ENCODE results near the gene SPEF2.

DNA sequence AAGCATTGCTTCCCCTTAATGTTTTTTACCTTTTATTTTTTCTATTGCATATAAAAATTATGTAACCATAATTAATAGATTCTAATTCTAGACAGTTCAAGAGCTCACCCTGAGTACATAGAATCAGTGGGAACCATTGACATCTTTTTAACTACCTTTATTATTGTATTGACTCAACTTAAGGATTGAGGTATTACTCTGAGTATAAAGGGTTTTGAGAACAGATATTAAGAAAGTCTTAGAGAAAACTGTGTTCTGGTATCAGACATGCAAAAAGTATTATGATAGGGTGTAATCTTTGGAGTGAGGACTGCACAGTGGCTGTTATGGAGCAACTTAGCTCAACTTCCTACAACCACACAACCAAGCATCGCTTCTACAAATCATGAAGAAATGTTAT is 8.9 kb downstream of the SPEF2 start:
- TF ChIP-seq GATA2 (IDR thresholded peaks at IDR 0.05; ENCODE audit: low read depth, low read length) (no peak), GATA3 (IDR thresholded peaks at IDR 0.05; ENCODE audit: low read depth, low read length) (no peak)

Data from SH-SY5Y (cell line).